CD4-positive, alpha-beta T cell treated with Interferon gamma for 1 hour (primary cell): ENCODE data around the gene SALL2.
A peak's percentile ranks its signal among the peaks of the same experiment; 100 is the strongest.
"Not testable (repeated sequence)": the region's sequence is repeated elsewhere in the genome, so short reads cannot be mapped to it uniquely, and the experiment has no call there.

Experiments
- DNase-seq: peaks from one replicate; pipeline ENCODE4 v3.0.0-alpha.2; 2020

SALL2 gene

DNA sequence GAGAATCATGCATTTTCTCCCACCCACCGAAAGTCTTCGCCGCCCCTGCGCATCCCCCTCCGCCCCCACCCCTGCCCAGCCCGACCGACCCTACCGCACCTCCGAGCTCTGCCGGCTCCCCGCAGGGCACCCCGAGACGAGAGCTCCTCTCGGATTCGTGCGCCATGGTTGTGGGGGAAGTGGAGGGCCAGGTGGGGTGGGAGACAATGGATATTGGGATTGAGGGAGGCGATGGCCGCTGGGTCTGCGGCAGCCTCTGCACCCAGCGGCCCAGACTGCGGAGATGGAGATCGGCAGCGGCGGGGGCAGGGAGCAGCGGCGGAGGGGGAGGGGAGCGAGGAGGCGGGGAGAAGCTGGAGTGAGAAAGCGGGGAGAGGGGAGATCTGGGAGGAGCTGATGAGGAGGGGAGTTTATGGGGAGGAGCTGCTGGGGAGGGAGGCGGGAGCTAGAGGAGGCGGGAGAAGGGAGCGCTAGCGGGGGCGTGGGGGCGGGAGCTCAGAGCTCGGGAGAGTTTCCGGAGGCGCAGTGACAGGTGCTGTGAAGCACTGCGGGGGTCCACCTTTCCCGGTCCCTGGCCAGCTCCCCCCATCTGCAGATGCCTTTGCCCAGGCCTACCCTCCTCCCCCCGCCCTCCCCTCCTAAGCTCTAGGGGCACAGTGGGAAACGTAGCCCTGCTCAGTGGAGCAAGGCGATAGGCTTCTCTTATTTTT lies at the start of gene SALL2:
TSS of gene SALL2 (minus strand) at position 385 of the 710 bp plus-strand sequence. CDS start at position 166, 219 bp downstream.
- peak; percentile 50 for DNase-seq

DNA sequence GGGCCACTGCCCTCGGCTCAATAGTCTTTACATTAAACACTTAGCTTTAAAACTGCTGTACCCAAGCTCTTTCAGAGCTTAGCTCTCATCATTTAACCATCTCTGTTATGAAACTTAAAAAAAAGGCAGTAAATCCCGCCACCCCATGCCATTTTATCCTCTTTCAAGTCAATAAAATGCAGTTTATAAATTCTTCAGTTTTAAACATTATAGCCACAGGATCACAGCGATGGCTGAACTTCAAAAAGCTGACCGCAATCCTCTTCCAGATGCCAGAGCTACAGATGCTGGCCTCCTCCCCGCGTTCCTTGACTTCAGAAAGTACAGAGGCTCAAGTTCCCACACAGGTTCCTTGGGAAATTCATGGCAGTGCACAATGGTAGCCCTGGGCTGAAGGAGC lies 49.5 kb upstream of the SALL2 start:
- no peak for DNase-seq

GRCh38 chr14:21572604-21573003 lies 46.5 kb upstream of the SALL2 start:
- no peak for DNase-seq

- no peak for DNase-seq
Measured at GRCh38 chr14:21558703-21559170, 32.6 kb upstream of the SALL2 start.

- peak; percentile 48 for DNase-seq
Measured at GRCh38 chr14:21557084-21557901, 31.1 kb upstream of the SALL2 start.

DNA sequence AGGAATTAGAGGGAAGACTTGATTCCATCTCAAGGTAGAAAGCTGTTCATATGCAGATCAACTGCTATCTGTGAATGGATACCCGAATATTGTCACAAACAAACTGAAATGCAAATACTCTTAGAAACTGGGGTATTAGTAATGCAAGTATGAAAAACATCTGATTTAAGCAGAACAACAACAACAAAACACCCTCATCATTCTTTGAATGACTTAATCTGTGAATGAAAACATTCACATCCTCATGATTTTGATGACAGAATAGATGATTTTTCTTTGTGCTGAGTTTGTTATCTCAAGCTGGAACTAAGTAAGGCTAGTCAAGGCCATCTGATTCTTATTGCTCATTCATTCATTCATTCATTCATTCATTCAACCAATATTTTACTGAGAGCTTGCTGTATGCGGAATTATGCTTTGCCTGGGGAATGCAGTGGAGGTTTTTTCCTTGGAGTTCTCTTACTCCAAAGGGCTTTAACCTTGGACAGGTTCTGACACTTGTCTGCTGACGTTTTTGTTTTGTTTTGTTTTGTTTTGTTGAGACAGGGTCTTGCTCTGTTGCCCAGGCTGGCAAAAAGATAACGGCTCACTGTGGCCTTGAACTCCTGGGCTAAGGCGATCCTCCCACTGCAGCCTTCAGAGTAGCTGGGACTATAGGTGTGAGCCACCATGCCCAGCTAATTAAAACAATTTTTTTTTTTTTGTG lies 30.4 kb upstream of the SALL2 start:
- no peak for DNase-seq

GRCh38 chr14:21553266-21553665 lies 27.1 kb upstream of the SALL2 start:
- no peak for DNase-seq

DNA sequence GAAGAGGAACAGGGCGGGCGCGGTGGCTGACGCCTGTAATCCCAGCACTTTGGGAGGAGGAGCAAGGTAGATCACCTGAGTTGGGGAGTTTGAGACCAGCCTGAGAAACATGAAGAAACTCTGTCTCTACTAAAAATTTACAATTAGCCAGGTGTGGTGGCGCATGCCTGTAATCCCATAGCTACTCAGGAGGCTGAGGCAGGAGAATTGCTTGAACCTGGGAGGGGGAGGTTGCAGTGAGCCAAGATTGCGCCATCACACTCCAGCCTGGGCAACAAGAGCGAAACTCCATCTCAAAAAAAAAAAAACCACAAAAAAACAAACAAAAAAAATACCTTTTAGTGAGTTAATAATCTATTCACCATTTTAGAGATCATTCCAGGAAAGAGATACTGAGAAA lies 18.4 kb upstream of the SALL2 start:
- DNase-seq: not testable (repeated sequence)

- no peak for DNase-seq
Measured at GRCh38 chr14:21543963-21544362, 17.8 kb upstream of the SALL2 start.

- no peak for DNase-seq
Measured at GRCh38 chr14:21543521-21543960, 17.4 kb upstream of the SALL2 start.

DNA sequence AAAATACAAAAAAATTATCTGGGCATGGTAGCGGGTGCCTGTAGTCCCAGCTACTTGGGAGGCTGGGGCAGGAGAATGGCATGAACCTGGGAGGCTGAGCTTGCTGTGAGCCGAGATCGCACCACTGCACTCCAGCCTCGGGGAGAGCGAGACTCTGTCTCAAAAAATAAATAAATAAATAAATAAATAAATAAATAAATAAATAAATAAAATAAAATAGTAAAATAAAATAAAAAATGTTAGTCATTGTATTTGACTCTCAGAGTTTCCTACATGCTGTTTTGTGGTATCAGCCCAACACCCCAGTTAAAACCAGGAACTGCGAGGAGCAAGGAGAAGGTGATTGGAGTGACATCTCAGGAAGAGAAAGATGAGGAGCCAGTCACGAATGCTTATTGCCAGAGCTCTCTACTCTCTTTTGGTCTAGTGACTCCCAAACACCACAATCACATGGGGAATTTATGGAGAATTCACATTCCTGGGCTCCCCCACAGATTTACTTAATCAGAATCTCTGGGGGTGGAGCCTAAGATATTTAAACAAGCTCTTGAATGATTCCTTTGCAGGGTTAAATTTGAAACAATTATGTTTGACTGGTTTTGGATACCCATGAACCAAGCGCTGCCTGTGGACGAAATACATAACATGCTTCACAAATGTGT lies 15.4 kb upstream of the SALL2 start:
- DNase-seq: no peak

GRCh38 chr14:21539189-21539940 lies 13.2 kb upstream of the SALL2 start:
- DNase-seq: no peak

DNA sequence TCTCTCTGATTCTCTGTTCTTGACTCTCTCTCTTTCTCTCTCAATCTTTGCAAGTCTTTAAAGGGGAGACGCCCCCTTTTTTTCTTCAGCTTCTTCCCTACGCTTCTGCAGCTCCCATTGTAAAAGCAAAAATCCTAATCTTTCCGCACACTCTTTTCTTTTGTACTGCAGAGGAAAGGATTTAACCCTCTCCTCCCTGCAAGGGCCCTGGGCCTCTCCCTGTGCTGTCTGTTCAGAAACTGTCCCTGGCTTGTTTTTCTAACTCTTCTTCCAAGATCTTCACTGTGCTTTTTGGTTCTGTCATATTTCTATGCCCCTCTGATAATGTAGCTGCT lies 10.9 kb upstream of the SALL2 start:
- no peak for DNase-seq

GRCh38 chr14:21536418-21537089 lies 10.4 kb upstream of the SALL2 start:
- no peak for DNase-seq

DNA sequence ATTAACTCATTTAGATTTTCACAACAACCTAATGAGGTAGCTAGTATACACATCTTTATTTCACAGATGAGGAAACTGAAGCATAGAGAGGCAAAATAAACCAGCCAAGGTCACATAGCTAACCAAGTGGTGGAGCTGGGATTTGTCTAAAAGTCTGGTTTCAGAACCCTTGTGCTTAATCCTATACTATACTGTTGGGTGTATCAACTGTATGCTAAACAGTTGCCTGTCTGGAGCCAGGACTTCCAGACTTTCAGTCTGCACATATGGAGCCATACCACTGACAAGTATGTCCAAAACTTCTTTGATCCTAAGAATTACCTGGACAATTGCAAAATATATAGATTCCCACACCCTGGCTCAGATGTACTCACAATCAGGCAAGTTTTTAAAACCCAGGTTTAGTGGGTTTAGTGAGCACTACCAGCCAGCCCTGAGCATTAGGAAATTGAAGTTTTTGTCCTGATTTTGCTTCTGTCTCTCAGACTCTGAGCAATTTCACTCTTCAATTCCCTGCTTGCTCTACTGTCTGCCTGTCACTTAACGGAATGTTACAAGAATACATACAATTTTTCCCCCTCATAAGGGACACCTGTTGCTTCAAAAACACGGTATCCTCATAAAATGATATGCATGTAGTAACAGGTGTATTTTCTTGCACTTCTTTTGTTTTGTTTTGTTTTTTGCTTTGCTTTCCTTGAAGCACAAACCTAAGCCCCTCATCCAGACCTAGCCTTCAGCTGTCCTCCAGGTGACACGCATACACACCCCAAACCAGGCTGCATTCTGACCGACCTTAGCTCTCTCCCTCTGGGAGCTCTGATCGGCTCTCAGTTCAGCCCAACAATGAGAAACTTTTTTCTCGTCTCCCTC lies 9.6 kb upstream of the SALL2 start:
- DNase-seq: no peak

DNA sequence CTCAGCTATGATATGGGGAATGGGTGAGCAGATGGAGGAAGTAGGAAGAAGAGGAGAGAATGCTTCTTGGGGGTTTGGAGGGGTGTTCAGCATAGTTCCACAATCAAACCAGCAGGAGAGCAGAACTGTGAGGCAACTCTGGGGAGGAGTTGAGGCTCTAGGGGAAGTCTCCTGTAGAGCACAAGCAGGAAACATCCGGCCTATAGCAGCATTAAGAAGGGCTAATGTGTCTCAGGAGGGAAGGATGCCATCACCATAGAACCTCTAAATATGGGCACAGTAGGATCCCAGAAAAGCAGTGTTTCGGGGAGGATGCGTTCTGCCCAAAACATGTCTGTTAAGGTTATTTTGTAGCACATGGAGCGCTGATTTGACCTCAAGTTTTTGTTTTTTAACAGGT lies 8.4 kb upstream of the SALL2 start:
- DNase-seq: no peak

DNA sequence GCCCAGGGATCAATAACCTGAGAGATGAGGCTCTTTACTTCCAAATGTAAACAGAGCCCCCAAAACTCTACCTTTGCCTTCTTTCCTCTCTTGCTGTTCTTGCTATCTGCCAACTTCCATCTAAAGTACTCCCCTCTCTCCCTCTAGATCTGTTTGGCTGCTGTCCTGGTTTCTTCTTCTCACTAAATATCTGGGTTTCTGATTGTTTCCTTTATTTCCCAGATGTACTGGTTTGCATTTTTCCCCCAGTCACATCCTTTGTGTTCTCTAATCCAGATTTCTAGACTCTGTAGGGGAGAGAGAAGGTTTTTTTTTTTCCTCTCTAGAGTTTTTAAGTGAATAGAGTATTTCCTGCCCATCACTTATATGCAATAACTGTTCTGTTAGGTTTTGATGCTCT lies 7.1 kb upstream of the SALL2 start:
- DNase-seq: no peak

GRCh38 chr14:21529515-21529914 lies 3.4 kb upstream of the SALL2 start:
- no peak for DNase-seq

GRCh38 chr14:21528381-21529348 lies 2.5 kb upstream of the SALL2 start:
- no peak for DNase-seq

GRCh38 chr14:21527318-21527679 lies 1.2 kb upstream of the SALL2 start:
- no peak for DNase-seq
